GM12878 (cell line): Measurements from ENCODE around the gene WDR75.

Experiments used
- EP300 ChIP-seq, 2 experiments: fragments of 150-350 bp in 1 of 2; IDR thresholded peaks; 2 replicates each; pipeline ENCODE4 v1.6.1; 2011 to 2012; ENCODE audit warnings: low read depth in 2 of 2, low read length in 2 of 2, borderline replicate concordance in 1 of 2, improper control_type of control experiment in 1 of 2, inconsistent platforms in 1 of 2; ENCODE audit not compliant: control insufficient read depth in 1 of 2
- EZH2 ChIP-seq: IDR thresholded peaks from 2 replicates; pipeline ENCODE4 v1.6.1; 2012; ENCODE audit warnings: low read depth, mild to moderate bottlenecking, control low read depth, inconsistent platforms, low read length, borderline replicate concordance; ENCODE audit not compliant: control insufficient read depth
- HDGF ChIP-seq: fragments of 450-650 bp; IDR thresholded peaks from 2 replicates; pipeline ENCODE4 v1.6.1; 2016; ENCODE audit warnings: antibody characterized with exemption
- MYC ChIP-seq: IDR thresholded peaks from 2 replicates; pipeline ENCODE4 v1.6.1; 2011; ENCODE audit warnings: mild to moderate bottlenecking, low read length, moderate library complexity, inconsistent platforms; ENCODE audit not compliant: insufficient read depth, insufficient replicate concordance, insufficient read length, severe bottlenecking
- POLR2AphosphoS5 ChIP-seq: IDR thresholded peaks from 2 replicates; pipeline ENCODE4 v1.6.1; 2011; ENCODE audit warnings: mild to moderate bottlenecking, low read length, inconsistent platforms
- RCOR1 ChIP-seq: conservative IDR thresholded peaks from 2 replicates; pipeline ENCODE4 v1.6.1; 2012; ENCODE audit warnings: low read depth, low read length, improper control_type of control experiment
- TAF1 ChIP-seq: IDR thresholded peaks from 2 replicates; pipeline ENCODE4 v1.6.1; 2011; ENCODE audit warnings: mild to moderate bottlenecking, low read depth, low read length, borderline replicate concordance
- ZNF24 ChIP-seq: fragments of 450-650 bp; IDR thresholded peaks from 2 replicates; pipeline ENCODE4 v1.6.1; 2017; ENCODE audit warnings: antibody characterized with exemption, mild to moderate bottlenecking
- ZNF274 ChIP-seq: IDR thresholded peaks from one replicate; pipeline ENCODE4 v1.8.0; 2011; ENCODE audit not compliant: insufficient read length, insufficient read depth
- TF ChIP-seq, protein P1 (sequence below), 3 experiments: IDR thresholded peaks in 2 of 3; conservative IDR thresholded peaks in 1 of 3; 2 replicates each; pipeline ENCODE4 v1.5.1; 2011; ENCODE audit warnings: low read depth in 3 of 3, low read length in 3 of 3, mild to moderate bottlenecking in 3 of 3, control low read depth in 2 of 3, moderate library complexity in 2 of 3, inconsistent platforms in 1 of 3, mixed read lengths in 1 of 3; ENCODE audit not compliant: control insufficient read depth in 2 of 3, insufficient read depth in 1 of 3; ENCODE audit errors: extremely low read depth in 1 of 3
- TF ChIP-seq, protein P2 (sequence below): IDR thresholded peaks from 2 replicates; pipeline ENCODE4 v1.6.1; 2012; ENCODE audit warnings: low read depth, low read length, improper control_type of control experiment

DNA sequence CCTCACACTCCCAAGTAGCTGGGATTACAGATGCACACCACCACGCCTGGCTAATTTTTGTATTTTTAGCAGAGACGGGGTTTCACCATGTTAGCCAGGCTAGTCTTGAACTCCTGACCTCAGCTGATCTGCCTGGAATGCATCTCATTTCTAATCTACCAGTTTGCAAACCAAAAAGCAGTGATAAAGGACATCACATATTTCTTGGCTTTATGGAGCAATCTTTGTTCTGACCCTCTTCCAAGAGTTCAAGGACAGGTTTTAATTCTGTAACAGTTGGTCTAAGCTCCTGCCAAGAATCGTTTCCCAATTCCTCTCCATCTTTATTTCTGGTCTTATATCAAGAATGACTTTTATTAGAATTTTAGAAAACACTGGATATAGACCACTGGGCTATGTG lies 71.6 kb downstream of the WDR75 start:
- TF ChIP-seq ZNF274 (no peak), RCOR1 (no peak), ZNF24 (no peak), POLR2AphosphoS5 (no peak), EZH2 (no peak), HDGF (no peak), TAF1 (no peak), EP300 (IDR thresholded peaks at IDR 0.05; ENCODE audit: borderline replicate concordance in 1 of 2, control insufficient read depth in 1 of 2, low read depth in 2 of 2, low read length in 2 of 2) (no peak), MYC (no peak)
- TF ChIP-seq, protein P1, sequence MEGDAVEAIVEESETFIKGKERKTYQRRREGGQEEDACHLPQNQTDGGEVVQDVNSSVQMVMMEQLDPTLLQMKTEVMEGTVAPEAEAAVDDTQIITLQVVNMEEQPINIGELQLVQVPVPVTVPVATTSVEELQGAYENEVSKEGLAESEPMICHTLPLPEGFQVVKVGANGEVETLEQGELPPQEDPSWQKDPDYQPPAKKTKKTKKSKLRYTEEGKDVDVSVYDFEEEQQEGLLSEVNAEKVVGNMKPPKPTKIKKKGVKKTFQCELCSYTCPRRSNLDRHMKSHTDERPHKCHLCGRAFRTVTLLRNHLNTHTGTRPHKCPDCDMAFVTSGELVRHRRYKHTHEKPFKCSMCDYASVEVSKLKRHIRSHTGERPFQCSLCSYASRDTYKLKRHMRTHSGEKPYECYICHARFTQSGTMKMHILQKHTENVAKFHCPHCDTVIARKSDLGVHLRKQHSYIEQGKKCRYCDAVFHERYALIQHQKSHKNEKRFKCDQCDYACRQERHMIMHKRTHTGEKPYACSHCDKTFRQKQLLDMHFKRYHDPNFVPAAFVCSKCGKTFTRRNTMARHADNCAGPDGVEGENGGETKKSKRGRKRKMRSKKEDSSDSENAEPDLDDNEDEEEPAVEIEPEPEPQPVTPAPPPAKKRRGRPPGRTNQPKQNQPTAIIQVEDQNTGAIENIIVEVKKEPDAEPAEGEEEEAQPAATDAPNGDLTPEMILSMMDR (IDR thresholded peaks at IDR 0.05 in 2 of 3, conservative IDR thresholded peaks at IDR 0.05 in 1 of 3; ENCODE audit: control insufficient read depth in 2 of 3, extremely low read depth in 1 of 3, insufficient read depth in 1 of 3, low read depth in 3 of 3, low read length in 3 of 3) = no peak
- TF ChIP-seq, protein P2, sequence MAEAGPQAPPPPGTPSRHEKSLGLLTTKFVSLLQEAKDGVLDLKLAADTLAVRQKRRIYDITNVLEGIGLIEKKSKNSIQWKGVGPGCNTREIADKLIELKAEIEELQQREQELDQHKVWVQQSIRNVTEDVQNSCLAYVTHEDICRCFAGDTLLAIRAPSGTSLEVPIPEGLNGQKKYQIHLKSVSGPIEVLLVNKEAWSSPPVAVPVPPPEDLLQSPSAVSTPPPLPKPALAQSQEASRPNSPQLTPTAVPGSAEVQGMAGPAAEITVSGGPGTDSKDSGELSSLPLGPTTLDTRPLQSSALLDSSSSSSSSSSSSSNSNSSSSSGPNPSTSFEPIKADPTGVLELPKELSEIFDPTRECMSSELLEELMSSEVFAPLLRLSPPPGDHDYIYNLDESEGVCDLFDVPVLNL = no peak
